GM18870 (cell line): ENCODE results near the gene CORT.
"Not testable (repeated sequence)": the region's sequence is repeated elsewhere in the genome, so short reads cannot be mapped to it uniquely, and the experiment has no call there.

Source experiments
- ATAC-seq: cut with Tn5 transposase; IDR thresholded peaks from one replicate; pipeline ENCODE4 v1.9.1; 2021; ENCODE audit warnings: moderate library complexity; ENCODE audit not compliant: unreplicated experiment

Gene CORT

DNA sequence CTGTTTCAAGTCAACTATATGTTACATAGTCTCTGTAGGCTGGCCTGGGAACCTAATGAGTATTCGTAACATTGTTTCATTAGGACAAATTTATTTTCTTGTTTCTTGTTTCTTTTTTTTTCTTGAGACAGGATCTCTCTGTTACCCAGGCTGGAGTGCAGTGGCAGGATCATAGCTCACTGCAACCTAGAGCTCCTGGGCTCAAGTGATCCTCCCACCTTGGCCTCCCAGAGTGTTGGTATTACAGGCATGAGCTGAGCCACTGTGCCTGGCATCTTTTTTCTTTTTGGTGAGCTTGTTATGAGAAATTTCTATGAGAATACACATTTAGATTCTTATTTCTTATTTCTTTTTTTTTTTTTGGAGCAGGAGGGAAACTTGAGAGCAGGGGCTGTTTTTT is 12.8 kb upstream of the CORT start:
- no peak for ATAC-seq

DNA sequence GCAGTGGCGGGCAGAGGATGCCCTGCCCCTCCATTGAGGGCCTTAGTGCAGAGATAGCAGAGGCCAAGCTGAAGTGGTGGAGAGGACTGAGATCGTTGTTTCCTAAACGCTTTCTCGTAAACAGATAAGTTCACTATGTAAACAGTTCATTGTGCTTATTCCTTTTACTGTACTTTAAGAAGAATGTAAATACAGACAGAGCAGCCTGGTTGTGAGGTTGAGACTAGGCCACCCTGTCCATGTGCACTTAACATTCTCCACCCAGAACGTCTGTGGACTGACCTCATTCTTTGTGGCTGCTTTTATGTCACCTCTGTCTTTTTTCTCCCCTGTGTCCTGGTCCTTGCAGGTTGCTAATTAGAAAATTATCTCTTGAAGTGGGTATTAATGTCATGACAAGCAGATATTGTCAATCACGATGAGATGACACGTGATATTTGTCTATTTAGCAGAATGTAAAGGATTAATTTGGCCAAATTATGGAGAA is 11.1 kb upstream of the CORT start:
- ATAC-seq: no peak

DNA sequence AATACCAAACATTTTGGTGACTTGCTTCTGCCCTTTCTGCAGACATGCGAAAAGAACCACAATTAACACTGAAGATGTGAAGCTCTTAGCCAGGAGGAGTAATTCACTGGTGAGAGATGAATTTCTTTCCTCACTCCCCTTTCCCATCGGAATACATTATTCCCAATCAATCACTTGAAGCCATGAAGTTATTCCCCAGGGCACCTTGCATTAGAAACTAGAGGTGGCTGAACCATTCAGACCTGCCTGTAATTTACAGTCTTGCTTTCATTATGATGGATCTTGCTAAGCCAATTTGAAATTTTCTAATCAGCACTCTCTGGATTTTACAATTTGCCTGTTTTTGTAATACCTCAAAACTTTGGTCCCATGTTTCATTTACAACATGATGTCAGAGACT is 9.5 kb upstream of the CORT start:
- no peak for ATAC-seq

DNA sequence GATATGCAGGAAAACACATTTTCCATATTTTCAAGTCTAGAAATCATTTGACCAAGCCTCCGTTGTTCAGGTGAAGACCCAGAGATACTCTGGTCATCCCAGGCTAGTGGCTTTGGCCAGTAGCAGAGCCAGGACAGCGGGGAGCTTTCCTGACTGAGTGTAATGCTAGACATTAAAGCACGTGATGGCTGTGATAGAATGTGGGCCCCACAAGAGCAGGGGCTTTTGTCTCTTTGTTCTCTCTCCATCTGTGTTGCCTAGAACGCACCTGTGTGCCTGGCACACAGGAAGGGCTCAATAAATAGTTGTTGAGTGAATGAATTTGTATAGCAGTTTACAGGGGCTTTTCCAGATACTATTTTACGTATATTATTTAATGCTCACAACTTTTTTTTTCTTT is 9.0 kb upstream of the CORT start:
- no peak for ATAC-seq

DNA sequence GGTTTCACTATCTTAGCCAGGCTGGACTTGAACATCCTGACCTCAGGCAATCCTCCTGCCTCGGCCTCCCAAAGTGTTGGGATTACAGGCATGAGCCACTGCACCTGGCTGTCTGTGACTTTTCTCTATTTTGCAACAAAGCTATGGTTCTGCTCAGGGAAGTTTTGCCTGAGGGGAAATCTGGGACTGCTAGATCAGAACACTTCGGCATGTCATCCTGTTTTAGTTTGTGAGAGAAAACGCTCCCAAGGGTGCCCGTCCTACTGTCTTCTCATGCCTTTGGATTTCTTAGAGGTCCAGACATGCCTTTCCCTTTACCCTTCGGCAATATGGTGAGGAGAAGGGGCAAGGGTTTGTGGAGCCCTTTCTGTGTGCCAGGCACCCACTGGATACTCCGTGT is 5.6 kb upstream of the CORT start:
- ATAC-seq: no peak

DNA sequence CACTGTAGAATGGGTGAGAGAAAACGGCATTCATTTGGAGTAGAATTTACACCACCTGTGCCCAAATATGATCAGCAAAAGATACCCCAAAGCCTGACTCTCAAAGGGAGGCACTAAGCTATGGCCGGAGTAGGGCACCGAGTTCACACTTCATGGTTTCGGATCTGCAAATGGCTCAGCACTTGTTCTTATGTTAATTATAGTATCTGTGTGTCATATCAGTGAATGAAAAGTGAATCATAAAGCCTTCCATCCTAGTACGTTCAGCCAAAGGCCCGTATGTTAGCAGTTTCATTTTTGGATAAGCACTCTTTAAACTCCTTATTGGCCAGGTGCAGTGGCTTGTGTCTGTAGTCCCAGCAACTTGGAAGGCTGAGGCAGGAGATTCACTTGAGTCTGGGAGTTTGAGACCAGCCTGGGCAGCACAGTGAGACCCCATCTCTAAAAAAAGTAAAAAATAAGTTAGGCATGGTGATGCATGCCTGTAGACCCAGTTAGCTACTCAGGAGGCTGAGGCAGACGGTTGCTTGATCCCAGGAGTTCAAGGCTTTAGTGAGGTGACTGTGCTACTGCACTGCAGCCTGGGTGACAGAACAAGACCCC is 4.9 kb upstream of the CORT start:
- ATAC-seq: no peak

DNA sequence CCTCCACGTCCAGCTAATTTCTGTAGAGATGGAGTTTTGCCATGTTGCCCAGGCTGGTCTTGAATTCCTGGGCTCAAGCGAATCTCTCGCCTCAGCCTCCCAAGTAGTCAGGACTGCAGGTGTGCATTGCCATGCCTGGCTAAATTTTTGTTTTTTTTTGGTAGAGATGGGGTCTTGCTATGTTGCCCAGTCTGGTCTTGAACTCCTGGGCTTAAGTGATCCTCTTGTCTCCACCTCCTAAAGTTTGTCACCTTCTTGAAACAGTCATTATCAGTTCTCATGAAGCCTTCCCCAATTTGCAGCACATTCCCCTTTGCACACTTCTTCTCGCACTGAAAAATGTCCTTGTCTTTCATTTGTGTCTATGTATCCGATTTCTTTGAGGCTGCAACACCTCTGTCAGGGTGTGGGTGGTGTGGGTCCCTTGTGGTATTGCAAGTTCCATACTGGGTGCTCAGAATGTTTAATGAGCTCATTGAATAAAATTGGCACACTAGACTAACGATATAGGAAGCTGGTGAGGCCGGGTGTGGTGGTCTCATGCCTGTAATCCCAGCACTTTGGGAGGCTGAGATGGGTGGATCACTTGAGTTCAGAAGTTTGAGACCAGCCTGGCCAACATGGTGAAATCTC is 2.9 kb upstream of the CORT start:
- ATAC-seq: no peak

DNA sequence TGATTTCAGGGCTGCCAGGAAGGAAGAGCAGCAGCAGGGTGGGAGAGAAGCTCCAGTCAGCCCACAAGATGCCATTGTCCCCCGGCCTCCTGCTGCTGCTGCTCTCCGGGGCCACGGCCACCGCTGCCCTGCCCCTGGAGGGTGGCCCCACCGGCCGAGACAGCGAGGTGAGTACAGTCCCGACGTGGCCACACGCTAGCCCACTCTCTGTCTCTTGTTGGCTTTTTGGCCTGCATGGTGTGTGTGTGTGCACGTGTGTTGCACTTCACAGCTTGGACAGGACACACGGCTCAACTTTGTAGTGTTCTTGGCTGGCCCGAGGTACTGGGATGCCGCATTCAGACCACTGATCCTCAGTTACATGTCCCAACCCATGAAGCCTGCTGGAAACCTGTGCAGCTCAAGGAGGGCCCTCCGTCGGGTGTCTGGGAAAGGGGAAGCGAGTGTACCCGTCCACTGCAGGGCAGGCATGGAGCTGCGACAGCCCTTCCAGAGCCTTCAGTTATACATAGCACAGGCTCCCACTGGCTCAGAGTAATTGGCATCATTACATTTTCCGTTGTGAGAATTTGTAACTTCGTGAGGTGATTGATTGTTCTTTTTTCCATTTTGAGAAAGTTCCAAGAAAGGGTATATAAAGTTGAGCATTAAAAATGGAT is 454 bp downstream of the CORT start:
- ATAC-seq: no peak

DNA sequence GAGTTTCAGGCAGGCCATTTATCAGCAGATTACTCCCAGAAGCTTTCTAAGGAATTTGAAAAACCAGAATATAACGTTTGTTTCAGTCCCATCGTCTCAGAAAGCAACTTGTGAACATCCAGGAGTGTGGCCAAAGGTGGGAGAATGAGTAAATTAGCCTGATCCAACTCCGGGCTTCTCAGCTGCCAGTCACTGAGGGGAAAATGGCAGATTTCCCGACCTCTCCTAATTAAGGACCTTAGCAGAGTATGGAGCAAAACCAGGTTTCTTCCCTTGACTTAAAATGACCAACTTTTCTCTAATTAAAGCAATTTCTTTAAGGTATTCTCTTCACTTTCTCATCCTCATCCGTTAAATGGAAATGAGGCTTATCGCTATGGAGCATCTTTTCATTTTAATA is 1.0 kb downstream of the CORT start:
- no peak for ATAC-seq

DNA sequence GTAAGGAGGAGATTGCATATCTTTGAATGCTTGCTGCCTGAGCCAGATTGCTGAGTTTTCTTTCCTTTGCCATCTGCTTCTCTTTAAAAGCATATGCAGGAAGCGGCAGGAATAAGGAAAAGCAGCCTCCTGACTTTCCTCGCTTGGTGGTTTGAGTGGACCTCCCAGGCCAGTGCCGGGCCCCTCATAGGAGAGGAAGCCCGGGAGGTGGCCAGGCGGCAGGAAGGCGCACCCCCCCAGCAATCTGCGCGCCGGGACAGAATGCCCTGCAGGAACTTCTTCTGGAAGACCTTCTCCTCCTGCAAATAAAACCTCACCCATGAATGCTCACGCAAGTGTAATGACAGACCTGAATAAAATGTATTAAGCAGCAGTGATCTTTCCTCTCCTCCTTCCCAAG is 1.5 kb downstream of the CORT start:
- no peak for ATAC-seq

DNA sequence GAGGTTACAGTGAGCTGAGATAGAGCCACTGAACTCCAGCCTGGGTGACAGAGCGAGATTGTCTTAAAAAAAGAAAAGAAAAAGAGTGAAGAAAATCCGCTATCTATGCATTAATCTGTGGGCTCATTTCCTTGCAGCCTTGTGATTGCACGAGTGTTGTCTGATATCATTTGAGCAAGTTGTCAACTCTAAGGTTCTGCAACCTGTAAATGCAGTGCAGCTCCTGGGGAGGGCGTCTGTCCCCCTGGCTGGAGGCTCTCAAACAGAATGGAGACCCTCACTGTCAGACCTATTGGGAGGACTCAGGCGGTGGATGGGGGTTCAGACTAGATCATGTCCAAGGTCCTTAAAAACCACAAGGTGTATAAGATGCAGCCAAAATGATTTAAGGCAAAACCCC is 6.2 kb downstream of the CORT start:
- no peak for ATAC-seq

DNA sequence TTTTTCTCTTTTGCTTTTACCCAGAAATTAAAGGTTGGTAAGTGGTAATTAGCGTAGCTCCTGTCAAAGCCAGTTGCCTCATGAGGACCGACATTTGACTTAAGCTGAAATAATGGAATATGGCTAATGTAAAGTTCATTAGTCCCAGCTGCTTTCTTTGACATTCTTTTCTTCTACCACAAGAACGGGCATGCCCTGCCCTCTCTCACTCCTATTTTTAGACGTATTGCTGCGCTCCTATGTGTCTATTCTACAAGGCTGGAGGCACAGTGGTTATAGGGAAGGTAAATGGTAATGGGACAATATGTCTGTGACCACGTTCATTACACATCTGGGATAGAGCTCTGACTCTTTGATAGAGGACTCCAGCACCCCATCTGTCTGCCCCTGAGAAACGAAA is 6.8 kb downstream of the CORT start:
- ATAC-seq: no peak

DNA sequence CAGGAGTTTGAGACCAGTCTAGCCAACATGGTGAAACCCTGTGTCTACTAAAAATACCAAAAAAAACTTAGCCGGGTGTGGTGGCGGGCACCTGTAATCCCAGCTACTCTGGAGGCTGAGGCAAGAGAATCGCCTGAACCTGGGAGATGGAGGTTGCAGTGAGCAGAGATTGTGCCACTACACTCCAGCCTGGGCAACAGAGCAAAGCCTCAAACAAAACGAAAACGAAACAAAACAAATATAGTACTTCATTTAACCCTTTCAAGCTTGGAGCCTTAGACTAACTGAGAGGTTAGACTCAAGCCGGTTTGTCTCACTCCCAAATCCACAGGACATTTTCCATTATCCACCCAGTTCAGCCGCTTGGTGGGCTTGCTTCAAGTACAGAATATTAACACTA is 7.6 kb downstream of the CORT start:
- not testable (repeated sequence) for ATAC-seq

DNA sequence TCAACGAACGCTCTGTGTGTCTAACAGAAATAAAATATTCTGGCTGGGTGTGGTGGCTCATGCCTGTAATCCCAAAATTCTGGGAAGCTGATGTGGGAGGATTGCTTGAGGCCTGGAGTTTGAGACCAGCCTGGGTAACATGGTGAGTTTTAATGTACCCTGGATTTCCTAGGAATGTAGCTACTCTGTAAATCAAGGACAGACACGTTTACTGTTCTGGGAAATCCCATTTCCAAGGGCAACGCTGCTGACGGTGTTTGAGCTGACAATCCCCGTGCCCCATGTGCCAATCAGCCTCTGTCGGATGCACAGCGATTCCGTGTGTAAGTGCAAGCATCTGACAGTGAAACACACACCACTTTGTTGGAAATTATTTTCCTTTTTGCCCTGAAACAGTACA is 8.0 kb downstream of the CORT start:
- no peak for ATAC-seq

DNA sequence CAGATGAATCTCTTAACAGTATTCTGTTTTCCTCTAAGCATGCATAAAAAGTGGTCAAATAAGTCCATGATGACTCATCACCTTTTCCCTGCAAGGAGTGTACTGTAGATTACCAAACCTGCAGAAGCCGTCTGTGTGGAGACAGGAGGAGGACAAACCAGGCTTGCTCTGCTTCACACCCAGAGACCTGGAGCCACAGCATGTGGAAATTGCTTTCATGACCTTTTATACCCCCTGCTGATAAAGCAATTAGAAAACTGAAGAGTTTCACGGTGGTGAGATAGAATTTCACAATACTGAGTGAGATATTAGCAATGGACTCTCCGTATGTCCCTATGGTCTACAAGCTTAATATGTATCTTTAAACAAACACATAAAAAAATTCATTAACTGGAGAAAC is 9.4 kb downstream of the CORT start:
- ATAC-seq: no peak

DNA sequence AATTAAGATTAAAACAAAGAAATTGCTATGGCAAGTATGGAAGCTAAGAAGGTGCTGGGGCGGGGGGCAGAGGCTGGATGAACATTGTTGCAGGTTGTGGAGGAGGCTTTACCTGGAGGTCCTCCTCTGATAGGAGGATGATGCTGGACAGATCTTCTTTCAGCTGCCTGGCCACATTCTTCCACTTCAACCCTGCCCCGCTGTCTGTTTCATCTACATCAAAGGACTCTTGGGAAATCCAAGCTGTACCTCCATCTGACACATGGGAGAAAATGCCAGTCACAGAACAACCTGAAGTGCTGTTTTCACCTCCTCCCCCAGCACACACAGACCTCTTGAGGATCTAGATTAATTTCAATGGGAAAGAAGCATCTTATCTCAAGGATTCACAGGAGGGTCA is 17.2 kb downstream of the CORT start:
- no peak for ATAC-seq

DNA sequence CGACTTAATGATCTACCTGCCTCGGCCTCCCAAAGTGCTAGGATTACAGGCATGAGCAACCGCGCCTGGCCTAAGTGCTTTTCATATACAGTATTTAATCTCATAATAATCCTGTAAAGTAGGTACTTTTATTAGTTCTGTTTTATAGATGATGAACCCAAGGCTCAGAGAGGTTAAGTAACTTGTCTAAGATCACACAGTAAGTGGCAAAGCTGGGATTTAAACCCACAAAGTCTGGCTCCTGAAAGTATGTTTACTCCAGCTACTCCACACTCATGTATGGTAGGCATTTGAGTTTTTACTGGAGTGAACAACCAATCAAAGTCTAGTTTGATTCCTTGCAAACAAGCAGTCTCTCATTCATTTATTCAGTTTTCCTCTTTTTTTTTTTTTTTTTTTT is 20.2 kb downstream of the CORT start:
- no peak for ATAC-seq

DNA sequence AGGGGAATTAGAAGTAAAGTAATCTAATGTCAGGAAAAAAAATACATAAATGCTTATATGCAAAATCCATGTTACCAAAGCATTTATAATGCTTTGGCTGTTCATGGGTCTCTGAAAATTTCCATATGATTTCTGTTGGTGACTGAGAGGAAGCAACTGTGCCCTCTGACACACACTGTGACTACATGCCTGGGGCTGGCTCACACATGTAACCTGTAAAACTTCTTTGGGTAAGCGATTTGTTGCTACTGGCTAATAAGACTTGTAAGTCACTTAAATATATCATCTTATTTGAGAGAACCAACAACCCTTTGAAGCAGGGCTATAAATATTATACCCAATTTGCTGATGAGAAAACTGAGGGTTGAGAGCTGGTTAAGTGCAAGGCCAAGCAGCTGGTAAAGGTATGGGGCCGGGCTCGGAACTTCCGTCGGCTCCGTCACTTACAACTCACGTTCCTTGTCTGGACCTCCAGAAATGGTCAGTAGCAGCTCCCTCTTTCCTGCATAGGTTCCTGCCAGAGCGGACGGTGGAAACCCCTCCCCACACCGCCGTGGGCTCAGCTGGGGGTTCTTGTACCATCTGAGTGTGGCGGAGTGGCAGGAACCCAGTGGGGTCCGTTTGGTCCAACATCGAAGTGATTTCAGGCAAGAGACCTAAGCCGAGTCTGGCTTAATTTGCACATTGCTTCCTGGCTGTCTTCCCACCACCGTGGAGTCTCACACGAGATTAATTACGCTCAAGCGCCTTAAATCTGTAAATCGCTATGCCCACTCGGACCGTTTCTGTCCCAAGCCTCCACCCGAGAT is 21.8 kb downstream of the CORT start:
- no peak for ATAC-seq

DNA sequence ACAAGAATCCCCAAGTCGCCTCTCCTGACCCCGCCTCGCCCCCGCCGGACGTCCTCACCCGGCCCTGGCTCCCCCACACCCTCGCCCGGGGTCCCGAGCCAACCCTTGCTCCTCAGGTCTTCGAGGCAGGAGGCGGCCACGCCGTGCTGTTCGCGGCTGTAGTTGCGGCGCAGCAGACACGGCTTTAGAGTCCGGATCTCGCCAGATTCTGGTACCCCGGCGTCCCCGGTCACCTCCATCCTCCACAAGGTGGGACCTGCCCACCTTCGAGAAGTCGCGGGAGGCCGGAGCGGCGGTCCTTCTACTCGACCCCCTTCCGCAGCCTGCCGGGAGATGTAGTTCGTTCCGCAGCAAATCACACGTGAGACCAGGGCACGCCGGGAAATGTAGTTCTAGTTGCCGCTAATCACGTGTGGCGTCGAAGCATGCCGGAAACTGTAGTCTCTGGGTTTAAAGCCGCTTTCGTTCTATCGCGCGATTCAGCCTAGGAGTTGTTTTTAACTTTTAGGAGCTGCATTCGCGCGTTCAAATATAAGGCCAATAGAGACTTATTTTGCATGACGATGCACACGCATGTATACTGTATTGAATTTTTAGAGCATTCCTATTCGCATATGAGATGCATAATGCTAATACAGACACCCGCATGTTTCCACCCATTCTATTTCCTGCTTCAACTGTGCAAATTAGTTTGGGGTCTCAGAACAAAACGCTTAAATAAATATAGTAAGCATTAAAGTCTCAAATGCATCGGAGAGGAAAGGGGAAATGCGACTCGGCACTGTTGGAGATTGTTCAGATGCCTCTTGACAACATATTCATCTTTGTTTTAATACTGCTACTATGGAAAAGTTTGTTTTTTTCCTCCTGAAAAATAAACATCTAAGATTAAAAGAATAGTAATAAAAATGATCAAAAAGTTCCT is 22.7 kb downstream of the CORT start, which contains the start of gene DFFA:
Gene DFFA (minus strand): TSS at position 310 of the 925 bp plus-strand sequence. CDS start 71 bp downstream, at position 239.
- ATAC-seq: peak; percentile 64

DNA sequence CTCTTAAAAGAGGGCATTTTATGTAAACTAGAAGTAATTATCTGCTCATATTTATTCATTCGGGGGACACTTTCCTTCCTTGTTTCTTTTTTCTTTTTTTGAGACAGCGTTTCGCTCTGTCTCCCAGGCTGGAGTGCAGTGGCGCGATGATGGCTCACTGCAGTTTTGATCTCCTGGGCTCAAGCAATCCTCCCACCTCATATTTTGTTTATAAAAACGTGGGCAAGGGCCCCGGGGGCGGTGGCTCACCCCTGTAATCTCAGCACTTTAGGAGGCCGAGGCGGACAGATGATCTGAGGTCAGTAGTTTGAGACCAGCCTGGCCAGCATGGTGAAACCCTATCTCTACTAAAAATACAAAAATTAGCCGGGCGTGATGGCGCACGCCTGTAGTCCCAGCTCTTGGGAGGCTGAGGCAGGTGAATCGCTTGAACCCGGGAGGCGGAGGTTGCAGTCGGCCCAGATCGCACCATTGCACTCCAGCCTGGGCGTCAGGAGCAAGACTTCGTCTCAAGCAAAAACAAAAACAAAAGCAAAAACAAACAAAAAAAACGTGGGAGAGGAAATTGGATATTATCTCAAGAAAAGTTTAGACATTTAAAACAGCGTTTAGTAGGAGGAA is 23.4 kb downstream of the CORT start:
- ATAC-seq: no peak
